NK-92 (cell line): ENCODE data around the gene ZW10.
"Not testable (repeated sequence)": the region's sequence is repeated elsewhere in the genome, so short reads cannot be mapped to it uniquely, and the experiment has no call there.

Experiments used
- DNase-seq: peaks from one replicate; lab custom pipeline; 2025; ENCODE audit not compliant: unreplicated experiment; lab: John Stamatoyannopoulos, UW

Gene ZW10, protein sequence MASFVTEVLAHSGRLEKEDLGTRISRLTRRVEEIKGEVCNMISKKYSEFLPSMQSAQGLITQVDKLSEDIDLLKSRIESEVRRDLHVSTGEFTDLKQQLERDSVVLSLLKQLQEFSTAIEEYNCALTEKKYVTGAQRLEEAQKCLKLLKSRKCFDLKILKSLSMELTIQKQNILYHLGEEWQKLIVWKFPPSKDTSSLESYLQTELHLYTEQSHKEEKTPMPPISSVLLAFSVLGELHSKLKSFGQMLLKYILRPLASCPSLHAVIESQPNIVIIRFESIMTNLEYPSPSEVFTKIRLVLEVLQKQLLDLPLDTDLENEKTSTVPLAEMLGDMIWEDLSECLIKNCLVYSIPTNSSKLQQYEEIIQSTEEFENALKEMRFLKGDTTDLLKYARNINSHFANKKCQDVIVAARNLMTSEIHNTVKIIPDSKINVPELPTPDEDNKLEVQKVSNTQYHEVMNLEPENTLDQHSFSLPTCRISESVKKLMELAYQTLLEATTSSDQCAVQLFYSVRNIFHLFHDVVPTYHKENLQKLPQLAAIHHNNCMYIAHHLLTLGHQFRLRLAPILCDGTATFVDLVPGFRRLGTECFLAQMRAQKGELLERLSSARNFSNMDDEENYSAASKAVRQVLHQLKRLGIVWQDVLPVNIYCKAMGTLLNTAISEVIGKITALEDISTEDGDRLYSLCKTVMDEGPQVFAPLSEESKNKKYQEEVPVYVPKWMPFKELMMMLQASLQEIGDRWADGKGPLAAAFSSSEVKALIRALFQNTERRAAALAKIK

DNA sequence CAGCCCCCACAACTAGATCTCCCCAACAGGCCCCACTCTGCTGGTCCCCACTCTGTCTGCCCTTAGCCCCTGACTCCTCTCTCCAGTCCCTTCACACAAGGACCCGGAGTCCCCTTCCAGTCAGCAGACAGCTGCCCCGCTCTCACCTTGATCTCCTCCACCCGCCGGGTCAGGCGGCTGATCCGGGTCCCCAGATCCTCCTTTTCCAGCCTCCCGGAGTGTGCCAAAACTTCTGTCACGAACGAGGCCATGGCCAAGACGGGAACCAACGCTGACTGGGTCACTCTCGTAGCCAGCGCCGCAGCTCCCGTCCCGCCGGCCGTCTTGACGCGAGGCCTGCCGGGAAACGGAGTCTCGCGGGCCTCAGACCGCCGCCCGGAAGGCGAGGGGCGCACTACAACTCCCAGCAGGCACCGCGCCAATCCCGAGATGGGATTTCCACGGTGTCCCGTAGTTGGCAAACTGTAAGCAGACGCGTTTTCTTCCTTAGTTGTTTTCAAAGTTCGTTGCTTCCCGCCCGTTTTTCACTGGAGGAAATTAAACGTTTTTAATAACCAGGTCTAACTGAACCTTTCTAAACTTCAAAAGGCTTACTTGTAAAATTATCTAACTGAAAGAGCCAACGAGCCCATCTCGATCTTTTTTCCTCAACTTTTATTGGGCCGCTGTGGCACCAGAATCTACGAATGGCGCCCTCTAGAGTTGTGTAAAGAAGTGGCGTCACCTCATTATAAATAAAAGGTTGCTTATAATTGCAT, at the start of gene ZW10:
TSS of gene ZW10 (minus strand) at position 277 of the 758 bp plus-strand sequence. CDS start at position 251, 26 bp downstream.
- DNase-seq = peak; percentile 44

DNA sequence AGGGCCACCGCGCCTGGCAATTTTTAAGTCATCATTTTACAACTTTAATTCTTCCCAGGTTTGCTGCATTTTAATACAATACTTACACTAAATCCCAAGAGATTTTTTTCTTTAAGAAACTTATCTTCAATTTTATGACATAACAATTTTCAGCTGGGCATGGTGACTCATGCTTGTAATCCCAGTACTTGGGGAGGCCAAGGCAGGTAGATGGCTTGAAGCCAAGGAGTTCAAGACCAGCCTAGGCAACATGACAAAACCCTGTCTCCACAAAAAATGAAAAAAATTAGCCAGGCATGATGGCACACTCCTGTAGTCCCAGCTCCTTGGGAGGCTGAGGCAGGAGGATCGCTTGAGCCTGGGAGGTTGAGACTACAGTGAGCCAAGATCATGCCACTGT, 44.9 kb upstream of the ZW10 start:
- no peak for DNase-seq

DNA sequence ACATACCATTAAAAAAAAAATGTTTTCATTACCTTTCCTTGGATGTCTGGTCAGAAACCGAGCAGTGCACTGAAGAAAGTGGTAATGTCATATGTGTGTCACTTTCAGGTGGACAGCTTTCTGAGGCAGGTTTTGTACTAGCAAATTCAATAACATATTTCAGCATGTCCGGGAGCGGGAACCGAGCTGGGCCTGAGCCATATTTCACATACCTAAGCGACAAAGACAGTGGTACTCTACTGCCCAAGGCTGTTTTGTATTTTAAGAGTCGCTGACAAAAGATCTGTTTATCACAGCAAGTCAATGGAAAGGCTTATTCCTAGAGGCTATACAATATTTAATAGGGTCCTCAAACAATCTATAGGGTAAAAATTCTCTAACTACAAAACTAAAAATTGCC, 44.1 kb upstream of the ZW10 start:
- DNase-seq = no peak

DNA sequence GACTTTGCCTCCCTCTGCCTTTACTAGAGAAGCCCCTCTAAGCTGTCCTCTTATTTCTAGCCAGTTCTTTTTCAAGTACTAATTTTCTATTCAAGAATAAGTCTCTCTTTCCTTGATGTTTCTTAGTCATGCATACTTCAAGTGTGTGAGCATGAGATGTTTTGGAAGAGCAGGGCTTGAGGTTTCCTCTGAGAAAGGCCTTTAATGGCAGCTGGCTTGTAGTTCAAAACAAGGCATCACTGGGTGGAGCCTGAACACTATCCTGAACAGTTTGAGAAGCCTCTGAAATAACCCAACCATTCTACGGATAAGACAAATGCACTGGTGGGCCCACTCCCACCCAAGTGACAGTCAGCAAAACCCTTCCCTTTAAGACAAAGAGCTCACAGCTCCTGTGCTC, 43.7 kb upstream of the ZW10 start:
- no peak for DNase-seq

DNA sequence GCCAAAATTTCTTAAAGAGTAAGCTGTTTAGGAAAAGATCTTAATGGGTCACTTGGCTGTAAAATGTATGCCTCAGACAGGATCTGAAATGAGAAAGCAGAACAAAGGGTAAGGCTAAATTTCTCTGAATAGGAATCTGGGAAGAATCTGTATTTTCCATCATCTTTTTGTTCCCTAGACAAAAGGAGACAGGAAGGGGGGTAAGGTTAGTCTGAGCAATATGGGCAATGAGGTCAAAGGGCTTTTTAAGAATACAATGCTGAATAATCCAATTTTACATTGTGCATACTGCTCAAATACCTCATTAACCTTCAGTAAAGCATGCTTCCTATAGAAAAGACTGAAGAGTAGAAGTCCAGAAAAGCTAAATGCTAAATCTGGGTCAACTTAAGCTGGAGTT, 40.7 kb upstream of the ZW10 start:
- DNase-seq = no peak

DNA sequence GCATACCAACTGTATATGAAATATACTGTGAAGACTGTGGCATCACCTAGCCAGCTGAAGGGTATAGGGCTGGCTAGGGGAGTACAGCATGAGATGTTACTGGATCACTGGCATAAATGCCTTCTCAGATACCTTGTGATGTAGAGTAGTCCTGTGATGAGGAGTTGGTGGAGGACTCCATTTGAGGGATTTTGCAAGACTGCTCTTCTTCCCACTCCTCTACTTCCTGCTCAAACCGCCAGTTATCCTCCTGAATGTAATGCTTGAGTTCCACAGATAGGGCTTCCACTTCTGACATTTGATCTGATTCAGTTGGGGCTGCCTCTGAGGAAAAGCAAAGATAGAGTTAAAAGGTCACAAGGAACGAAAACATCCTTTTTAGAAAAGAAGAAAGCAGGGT, 35.4 kb upstream of the ZW10 start:
- no peak for DNase-seq

DNA sequence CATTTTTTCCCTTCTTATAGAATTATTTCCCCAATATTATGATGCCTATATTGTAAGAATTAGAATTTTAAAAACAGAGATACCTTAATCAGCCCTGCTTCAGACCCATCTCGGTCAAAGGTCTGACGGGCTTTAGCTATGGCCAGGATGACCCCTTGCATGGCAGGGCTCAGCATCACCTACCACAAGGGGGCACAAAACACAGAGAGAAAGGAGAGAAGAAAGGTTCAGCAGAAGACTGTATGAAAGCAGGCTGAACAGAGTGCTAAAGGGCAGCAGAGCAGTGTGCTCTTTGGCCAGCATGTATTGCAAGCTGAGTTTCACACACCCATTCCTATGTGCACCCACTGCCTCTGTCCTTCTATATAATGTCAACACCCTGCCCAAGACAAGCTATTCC, 32.9 kb upstream of the ZW10 start:
- DNase-seq = no peak

DNA sequence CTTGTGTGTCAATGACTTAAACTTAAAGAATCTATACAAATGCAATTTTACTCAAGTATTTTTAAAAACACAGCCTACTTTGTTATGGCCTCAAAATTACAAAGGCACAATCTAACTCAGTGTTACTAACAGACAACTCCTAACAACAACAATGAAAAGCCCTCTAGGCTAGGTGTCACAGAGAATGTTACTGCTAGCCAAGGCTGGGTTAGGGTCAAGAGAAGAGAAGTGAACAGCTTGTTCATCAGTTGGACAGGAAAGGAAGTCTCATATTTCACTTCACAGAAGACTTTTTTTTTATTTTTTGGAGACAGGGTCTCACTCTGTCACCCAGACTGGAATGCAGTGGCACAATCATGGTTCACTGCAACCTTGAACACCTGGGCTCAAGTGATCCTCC, 32.1 kb upstream of the ZW10 start:
- DNase-seq = no peak

DNA sequence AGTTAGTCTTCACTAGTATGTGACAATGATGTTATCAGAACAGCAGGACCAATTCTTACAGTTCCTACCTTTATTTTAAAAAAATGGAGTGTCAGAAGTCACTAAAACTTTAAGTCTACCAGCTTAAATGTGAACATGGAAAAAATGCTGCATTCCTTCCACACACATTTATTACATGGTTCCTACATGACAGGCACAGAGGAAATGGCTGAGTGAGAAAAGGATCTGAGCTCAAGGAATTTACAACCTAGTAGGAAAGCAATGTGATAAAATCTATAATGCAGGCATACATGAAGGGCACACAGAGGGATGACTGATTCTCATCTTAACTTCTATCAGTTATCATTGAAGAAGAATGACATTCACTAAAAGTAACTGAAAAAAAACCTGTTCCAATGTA, 29.1 kb upstream of the ZW10 start:
- no peak for DNase-seq

DNA sequence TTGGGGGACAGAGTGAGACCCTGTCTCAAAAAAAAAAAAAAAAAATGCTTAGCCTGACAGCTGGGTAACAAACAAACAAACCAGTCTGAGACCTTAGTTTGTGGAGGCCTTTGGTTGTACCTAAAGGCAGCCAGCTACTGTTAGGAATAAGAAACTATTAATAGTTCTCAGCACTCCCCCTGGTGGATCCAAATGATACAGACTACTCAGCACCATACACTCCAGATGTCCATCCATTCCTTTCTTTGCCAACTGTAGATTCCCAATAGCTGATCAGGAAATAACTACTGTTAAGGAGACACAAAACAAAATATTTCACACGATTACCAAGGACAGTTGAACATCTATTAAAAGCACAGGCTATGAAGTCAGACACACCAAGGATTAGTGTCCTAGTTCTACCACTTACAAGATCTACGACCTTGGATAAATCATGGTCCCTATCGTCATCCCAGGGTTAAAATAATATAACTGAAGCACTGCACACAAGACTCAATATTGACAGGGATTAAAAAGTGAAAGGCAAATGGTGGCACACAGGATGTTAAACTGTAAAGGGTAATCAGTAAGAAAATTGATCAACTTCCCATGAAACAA, 23.3 kb upstream of the ZW10 start:
- no peak for DNase-seq

DNA sequence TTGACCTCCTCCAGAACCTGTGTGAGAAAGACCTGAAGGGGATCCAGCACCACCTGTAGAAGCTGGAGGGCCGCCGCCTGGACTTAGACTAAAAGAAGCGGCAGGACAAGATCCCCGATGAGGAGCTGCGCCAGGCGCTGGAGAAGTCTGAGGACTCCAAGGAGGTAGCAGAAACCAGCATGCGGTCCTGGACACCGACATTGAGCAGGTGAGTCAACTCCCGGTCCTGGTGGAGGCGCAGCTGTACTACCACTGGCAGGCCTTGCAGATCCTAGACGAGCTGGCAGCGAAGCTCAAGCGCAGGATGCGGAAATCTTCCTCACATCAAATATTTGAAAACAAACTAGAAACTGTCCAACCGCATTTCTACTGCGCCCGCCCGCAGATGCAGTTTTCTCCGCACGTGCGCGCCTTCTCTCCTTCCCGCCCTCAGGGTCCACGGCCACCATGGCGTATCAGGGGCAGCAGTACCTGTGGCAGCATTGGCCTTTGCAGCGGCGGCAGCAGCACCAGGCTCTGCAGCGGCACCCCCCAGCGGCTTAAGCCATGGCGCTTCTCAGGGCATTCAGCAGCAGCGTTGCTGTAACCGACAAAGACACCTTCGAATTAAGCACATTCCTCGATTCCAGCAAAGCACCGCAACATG, 16.3 kb upstream of the ZW10 start:
- DNase-seq = no peak

DNA sequence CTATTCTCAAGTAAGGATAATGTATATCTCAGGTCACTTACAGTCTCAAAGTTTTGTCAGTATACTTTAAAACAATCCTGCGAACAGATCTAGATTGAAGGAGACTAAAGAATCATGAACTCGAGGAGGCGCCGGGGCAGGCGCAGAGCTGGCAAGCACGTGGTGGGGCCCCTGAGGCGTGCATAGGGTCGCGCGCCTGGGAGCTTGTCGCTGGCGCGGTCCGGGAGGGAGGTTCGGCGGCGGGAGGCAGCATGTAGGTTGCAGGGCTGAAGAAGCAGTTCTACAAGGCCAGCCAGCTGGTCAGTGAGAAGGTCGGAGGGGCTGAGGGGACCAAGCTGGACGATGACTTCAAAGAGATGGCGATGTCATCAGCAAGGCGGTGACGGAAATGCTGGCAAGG, 15.5 kb upstream of the ZW10 start:
- not testable (repeated sequence) for DNase-seq

DNA sequence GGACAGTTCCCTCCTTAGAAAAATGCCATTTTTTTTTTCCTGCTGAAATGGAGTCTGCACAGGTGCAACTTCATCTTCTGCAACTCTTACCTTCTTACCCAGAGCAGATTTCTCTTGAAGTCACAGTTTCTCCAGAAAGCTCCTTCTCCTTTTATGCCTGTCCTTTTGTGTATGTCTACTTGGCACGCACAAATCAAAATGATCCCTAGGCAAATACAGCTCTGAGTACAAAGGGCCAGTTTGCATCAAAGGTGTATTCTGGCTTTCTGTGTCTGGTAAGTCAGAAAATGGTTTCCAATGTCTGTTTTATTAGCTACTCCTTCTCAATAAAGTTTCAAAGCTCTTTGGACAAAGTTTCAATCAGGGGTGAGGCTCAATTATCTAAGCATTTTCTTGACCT, 8.6 kb upstream of the ZW10 start:
- no peak for DNase-seq

DNA sequence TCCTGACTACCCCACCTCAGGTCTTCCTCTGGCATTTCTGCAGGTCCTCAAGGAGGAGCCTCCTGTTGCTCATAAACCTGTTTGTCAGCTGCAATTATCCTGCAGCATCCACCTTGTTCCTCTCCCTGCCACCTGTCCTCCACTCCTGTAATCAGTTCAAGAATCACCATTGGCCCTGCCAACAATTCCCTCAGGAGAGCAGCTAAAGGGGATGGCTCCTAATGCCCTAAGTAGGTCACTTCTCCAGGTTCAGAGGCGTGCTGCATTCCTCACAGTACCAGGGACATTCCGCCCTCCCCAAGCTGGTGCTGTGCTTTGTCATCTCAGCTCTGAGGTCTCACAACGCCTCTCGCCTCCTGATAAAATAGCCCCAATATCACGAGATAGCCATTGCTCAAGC, 8.2 kb upstream of the ZW10 start:
- no peak for DNase-seq

DNA sequence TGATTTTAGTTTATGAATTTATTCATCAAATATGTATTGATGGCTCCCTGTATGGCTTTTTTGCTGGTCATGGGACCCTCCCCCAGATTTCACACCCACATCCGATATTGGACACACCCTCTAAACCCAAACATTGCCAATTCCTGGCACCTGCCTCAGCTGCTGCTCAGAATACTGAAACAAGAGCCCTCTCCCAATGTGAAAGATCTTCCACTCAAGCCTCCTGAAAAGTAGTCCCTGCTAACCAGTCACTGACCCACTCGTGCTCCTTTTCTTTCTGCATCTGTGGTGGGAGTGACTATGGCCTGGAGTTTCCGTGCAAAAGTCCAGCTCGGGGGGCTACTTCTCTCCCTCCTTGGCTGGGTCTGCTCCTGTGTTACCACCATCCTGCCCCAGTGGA, 6.0 kb upstream of the ZW10 start, which contains the start of gene CLDN25:
TSS of gene CLDN25 (plus strand) at position 301 of the 400 bp plus-strand sequence. CDS start at position 301, 0 bp downstream.
- DNase-seq = no peak

DNA sequence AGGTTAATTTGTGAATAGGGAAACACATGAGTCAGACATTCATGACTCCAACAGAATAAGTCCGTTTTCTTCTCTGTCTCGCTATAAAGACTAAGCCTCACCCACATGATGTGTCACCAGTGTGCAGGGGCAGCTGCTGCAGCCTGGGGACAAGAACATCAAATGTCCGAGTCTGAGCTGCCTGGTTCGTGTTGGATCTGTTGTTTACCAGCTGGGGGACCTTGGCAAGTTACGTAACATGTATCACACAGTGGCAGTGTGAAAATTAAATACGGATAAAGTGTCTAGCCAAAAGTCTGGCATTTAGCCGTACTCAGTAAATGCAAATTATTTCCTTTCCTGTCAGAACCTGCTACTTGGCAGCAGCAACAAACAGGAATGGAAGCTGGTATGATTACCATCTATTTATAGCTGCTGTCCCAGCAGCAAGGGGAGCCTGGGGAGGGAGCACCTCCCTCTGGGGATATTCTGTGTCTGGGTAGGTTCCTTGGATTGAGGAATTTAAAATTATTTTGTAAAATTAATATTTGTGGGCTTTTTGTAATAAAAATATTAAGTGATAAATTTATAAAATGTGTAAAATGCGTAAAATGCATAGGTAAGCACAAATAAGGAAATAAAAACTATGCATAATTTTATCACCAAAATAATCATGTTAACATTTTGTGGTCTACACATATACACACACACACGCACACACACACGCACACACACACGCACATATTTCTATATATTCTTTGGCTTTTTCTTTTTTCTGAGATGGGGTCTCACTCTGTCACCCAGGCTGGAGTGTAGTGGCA, 4.8 kb upstream of the ZW10 start:
- no peak for DNase-seq

DNA sequence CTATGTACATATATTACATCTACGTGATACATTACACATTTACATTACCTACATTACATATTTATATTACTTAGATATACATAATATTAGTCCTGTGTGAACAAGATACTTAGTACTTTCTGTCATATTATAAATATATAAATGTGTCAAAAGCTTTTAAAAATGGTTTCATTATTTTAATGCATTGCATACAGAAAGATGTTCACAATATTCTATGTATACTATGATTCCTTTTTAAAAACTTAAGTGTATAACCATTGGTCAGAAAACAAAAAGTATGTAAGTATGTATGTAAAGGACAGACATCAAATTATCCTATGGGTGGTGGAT, 647 bp upstream of the ZW10 start:
- DNase-seq = no peak

DNA sequence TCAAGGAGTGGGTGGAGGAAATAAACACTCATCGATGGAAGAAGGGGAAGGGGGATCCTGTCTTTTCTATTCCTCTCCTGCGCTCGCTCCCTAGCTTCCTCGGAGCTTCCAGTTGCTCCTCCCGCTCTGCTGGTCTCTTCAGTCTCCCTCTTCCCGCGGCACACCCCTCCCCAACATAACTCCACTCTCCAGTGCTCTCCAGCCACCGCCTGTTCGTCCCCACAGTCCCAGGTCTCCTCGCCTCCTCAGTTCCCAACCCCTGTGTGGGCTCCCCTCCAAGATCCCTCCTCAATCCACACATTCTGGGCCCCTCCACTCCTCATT, 438 bp downstream of the ZW10 start:
- no peak for DNase-seq

DNA sequence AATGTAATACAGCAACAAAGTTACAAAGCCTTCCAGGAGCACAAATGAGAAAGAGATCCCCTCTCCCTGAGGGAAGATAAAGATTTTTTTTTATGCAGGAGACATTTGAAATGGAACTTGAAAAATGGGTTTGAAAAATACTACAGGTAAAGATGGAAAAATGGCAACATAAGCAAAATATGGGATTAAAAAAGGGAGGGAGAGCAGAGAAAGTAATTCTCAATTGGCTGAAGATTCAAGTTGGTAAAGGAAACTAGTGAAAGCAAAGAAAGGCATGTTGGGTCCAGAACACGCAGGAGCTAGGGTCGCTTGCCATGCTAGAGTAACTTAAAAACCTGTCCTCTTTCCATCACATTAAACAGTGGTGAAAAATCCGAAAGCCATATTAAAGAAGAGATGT, 1.5 kb downstream of the ZW10 start:
- DNase-seq = no peak

DNA sequence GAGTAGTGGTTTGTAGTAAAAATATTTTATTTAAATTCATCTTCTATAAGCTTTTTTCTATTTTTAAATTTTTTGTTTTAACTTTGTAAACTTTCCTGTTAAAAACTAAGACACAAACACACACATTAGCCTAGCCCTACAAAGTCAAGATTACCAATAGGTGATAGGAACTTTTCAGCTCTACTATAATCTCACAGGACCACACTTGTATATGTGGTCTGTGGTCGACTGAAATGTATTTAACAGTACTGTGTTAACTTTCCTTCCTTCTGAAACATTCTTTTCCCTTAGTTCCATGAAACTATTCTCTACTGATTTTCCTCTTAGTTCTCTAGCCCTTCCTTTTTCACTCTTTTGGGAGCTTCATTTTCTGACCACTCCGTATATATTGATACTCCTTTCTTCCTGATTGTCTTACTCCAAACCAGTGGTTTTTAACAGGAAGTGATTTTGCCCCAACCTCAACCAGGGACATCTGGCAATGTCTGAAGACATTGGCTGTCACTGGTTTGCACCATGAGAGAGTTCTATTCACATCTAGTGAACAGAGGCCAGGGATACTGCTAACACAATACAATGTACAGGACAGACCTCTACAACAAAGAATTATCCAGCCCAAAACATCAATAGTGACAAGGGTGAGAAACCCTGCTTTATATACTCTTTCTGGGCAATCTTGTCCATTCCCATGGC, 8.8 kb downstream of the ZW10 start:
- DNase-seq = no peak
